22Rv1 (cell line): ENCODE data around the gene TRAF7.

Experiments used
- CTCF ChIP-seq: fragments of 450-650 bp; IDR thresholded peaks from 2 replicates; pipeline ENCODE4 v1.5.1; 2017; ENCODE audit warnings: mild to moderate bottlenecking
- ZFX ChIP-seq: fragments of 450-650 bp; IDR thresholded peaks from 2 replicates; pipeline ENCODE4 v1.6.1; 2017; ENCODE audit warnings: antibody characterized with exemption, borderline replicate concordance

GRCh38 chr16:2190659-2191445 lies 35.3 kb downstream of the TRAF7 start:
- no peak for TF ChIP-seq CTCF
- no peak for TF ChIP-seq ZFX
